Breast epithelium (tissue), 4 donors: ENCODE results near the gene PRKD2. TPM values are rescaled to one million over a fixed set of nuclear protein-coding genes. Genes with fewer than 3 reads are reported as not detected.

Experiments used
- DNase-seq, 2 donors: peaks; one replicate each; pipeline ENCODE4 v3.0.0-alpha.2; 2019; ENCODE audit warnings: low spot score in 2 of 2
- H3K27ac ChIP-seq, 2 donors: fragments of 200-600 bp; sonication (generic) in 1 of 2; one replicate each; pipeline ENCODE4 v1.5.1; 2016 to 2019; ENCODE audit warnings: mild to moderate bottlenecking in 1 of 2
- H3K27me3 ChIP-seq, 2 donors: fragments of 200-600 bp; sonication (generic) in 1 of 2; one replicate each; pipeline versions ENCODE4 v1.5.1 to v1.6.0; 2017 to 2019; ENCODE audit warnings: control low read depth in 1 of 2, mild to moderate bottlenecking in 1 of 2
- H3K36me3 ChIP-seq: fragments of 200-600 bp; one replicate; pipeline ENCODE4 v1.5.1; 2019
- H3K4me1 ChIP-seq, 2 donors: fragments of 200-600 bp; sonication (generic); one replicate each; pipeline ENCODE4 v1.5.1; 2016 to 2019; ENCODE audit warnings: control low read depth in 1 of 2
- H3K4me3 ChIP-seq, 3 donors: fragments of 200-600 bp; sonication (generic); 1 replicate in 2 of 3; 2 replicates in 1 of 3; pipeline ENCODE4 v1.5.1; 2016 to 2019; ENCODE audit warnings: mild to moderate bottlenecking in 3 of 3, moderate library complexity in 2 of 3
- H3K9me3 ChIP-seq, 2 donors: fragments of 200-600 bp; sonication (generic) in 1 of 2; one replicate each; pipeline ENCODE4 v1.5.1; 2016 to 2019; ENCODE audit warnings: control low read depth in 1 of 2
- CTCF ChIP-seq, 3 donors: fragments of 450-650 bp; IDR thresholded peaks; one replicate each; pipeline ENCODE4 v1.5.1; 2016 to 2017; ENCODE audit warnings: antibody characterized with exemption in 3 of 3, mild to moderate bottlenecking in 3 of 3, moderate library complexity in 3 of 3
- POLR2A ChIP-seq: fragments of 450-650 bp; IDR thresholded peaks from one replicate; pipeline ENCODE4 v1.6.1; 2016; ENCODE audit warnings: antibody characterized with exemption, mild to moderate bottlenecking, moderate library complexity
- POLR2AphosphoS5 ChIP-seq, 3 donors: sonication (generic); formaldehyde crosslinking; IDR thresholded peaks; one replicate each; pipeline ENCODE4 v1.6.1; 2017; ENCODE audit warnings: antibody characterized with exemption in 3 of 3
- intact Hi-C: fragments of 100-400 bp; cut with DNase I; formaldehyde crosslinking; loops from one replicate; pipeline ENCODE4 v1.15.1; 2023; ENCODE audit warnings: low total_unique reads
- total RNA-seq, 3 donors: library from RNA; depleted of rRNA; stranded (reverse); fragments of >200 nt; gene quantifications; one replicate each; pipeline ENCODE4 v1.1.0, GENCODE V29; 2016

PRKD2 gene
- total RNA-seq, 3 donors from 2014 or later = 13.1 to 36.7 (median 25.5) TPM

DNA sequence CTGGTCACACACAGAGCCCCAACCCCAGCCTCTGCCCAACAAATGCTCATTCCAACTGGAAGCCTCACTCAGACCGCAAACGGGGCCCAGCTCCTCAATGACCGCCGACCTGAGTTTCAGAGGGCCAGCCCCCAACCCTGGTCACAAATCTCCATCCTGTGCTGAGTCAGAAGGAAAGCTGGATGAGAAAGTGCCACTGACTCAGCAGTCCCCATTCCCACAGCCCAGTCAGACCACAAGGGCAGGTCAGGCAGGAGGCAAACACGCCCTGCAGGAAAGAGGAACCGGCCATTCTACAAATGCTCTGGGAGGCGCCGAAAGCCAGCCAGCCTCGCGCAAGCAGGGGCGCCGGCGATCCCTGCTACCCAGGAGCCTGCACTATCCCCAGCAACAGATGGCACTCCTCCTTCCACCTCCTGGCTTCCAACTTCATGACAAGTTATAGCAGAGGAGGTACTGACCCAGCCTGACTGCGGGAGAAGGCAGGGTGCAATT lies 14.1 kb upstream of the PRKD2 start:
- intact Hi-C loops = no loop called here
- Histone ChIP-seq H3K9me3 (no peaks in the 10 kb centered on the region), H3K27me3 (no peaks in the 10 kb centered on the region), H3K4me1 (no peaks in the 10 kb centered on the region), H3K36me3 (peaks cover 10% of the 10 kb centered on the region), H3K27ac (peak overlapping the region in 1 of 2 donors; percentile 7), H3K4me3 (no peak overlapping the region)
- no peak for DNase-seq
- TF ChIP-seq POLR2AphosphoS5 (IDR thresholded peaks at IDR 0.05) = no peak
- no peak for TF ChIP-seq POLR2A
- TF ChIP-seq CTCF (IDR thresholded peaks at IDR 0.05) = no peak

- Histone ChIP-seq H3K27ac (peak overlapping the region in 1 of 2 donors; percentile 7), H3K36me3 (peaks cover 10% of the 10 kb centered on the region), H3K9me3 (no peaks in the 10 kb centered on the region), H3K4me3 (no peak overlapping the region), H3K27me3 (no peaks in the 10 kb centered on the region), H3K4me1 (no peaks in the 10 kb centered on the region)
- TF ChIP-seq POLR2AphosphoS5 (IDR thresholded peaks at IDR 0.05) (no peak), POLR2A (no peak), CTCF (IDR thresholded peaks at IDR 0.05) (no peak)
- intact Hi-C loops = no loop called here
- no peak for DNase-seq
Measured at GRCh38 chr19:46730595-46730994, 13.7 kb upstream of the PRKD2 start.

- peaks cover 10% of the 10 kb centered on the region for H3K36me3 ChIP-seq
- DNase-seq = no peak
- intact Hi-C loops = no loop called here
- H3K27me3 ChIP-seq = no peaks in the 10 kb centered on the region
- no peaks in the 10 kb centered on the region for H3K9me3 ChIP-seq
- H3K4me1 ChIP-seq = no peaks in the 10 kb centered on the region
- no peak overlapping the region for H3K27ac ChIP-seq
- TF ChIP-seq CTCF (IDR thresholded peaks at IDR 0.05) (no peak), POLR2AphosphoS5 (IDR thresholded peaks at IDR 0.05) (no peak), POLR2A (no peak)
- H3K4me3 ChIP-seq = no peak overlapping the region
Measured at GRCh38 chr19:46730187-46730586, 13.3 kb upstream of the PRKD2 start.

GRCh38 chr19:46729696-46730095 lies 12.8 kb upstream of the PRKD2 start:
- no peaks in the 10 kb centered on the region for H3K9me3 ChIP-seq
- no peak overlapping the region for H3K4me3 ChIP-seq
- DNase-seq = no peak
- intact Hi-C loops = no loop called here
- no peak overlapping the region for H3K27ac ChIP-seq
- peaks cover 10% of the 10 kb centered on the region for H3K36me3 ChIP-seq
- H3K27me3 ChIP-seq = no peaks in the 10 kb centered on the region
- no peak for TF ChIP-seq CTCF (IDR thresholded peaks at IDR 0.05)
- no peak for TF ChIP-seq POLR2A
- no peak for TF ChIP-seq POLR2AphosphoS5 (IDR thresholded peaks at IDR 0.05)
- no peaks in the 10 kb centered on the region for H3K4me1 ChIP-seq

- Histone ChIP-seq H3K4me1 (no peaks in the 10 kb centered on the region), H3K27me3 (no peaks in the 10 kb centered on the region), H3K27ac (peak overlapping the region in 1 of 2 donors; percentile 8), H3K36me3 (peaks cover 10% of the 10 kb centered on the region), H3K4me3 (no peak overlapping the region), H3K9me3 (no peaks in the 10 kb centered on the region)
- DNase-seq = no peak
- TF ChIP-seq POLR2AphosphoS5 (IDR thresholded peaks at IDR 0.05) = no peak
- no peak for TF ChIP-seq POLR2A
- TF ChIP-seq CTCF (IDR thresholded peaks at IDR 0.05) = peak in 2 of 3 donors; percentile 80 to 87
- intact Hi-C loops = no loop called here
Measured at GRCh38 chr19:46728693-46729339, 11.9 kb upstream of the PRKD2 start.
